Pancreas (tissue), 10 donors: ENCODE data around the gene BTBD9. TPM values are rescaled to one million over a fixed set of nuclear protein-coding genes. Genes with fewer than 3 reads are reported as not detected.
"Not testable (repeated sequence)": the region's sequence is repeated elsewhere in the genome, so short reads cannot be mapped to it uniquely, and the experiment has no call there.

Experiments
- ATAC-seq, 4 donors: fragments of 200-7000 bp; cut with Tn5 transposase; one replicate each; pipeline versions ENCODE4 v1.8.0 to v1.9.1; 2020; ENCODE audit warnings: mild to moderate bottlenecking in 4 of 4, moderate library complexity in 4 of 4
- DNase-seq, 6 donors: peaks; one replicate each; pipeline ENCODE4 v3.0.0-alpha.2; 2020
- FAIRE-seq: peaks from 2 replicates; lab custom pipeline; 2012; peaks lifted over from hg19 to GRCh38; lab: Jason Lieb, UNC
- H3K27ac ChIP-seq, 4 donors: fragments of 200-600 bp; sonication (generic); 1 replicate in 3 of 4; 2 replicates in 1 of 4; pipeline versions ENCODE4 v1.5.0 to v1.8.0; 2020
- H3K27me3 ChIP-seq, 4 donors: fragments of 200-600 bp; one replicate each; pipeline ENCODE4 v1.8.0; 2021
- H3K36me3 ChIP-seq, 3 donors: fragments of 200-600 bp; sonication (generic) in 1 of 3; one replicate each; pipeline versions ENCODE4 v1.5.0 to v1.8.0; 2020 to 2021
- H3K4me1 ChIP-seq, 3 donors: fragments of 200-600 bp; one replicate each; pipeline ENCODE4 v1.8.0; 2021
- H3K4me3 ChIP-seq, 4 donors: fragments of 200-600 bp; sonication (generic) in 2 of 4; one replicate each; pipeline versions ENCODE4 v1.5.0 to v1.8.0; 2020 to 2021
- H3K9me3 ChIP-seq, 4 donors: fragments of 200-600 bp; one replicate each; pipeline ENCODE4 v1.8.0; 2021
- WGBS, 2 donors: extraction: QIAGEN DNeasy Blood & Tissue Kit; methylation state at CpG; one replicate each; pipeline ENCODE4 v1.1.7; 2013; 5-methylcytosine and 5-hydroxymethylcytosine counted together
- intact Hi-C, 3 donors: fragments of 100-400 bp; cut with DNase I; formaldehyde crosslinking; loops; one replicate each; pipeline versions ENCODE4 v1.11.1 to v1.14.2; 2022
- polyA plus RNA-seq, 2 donors: library from polyadenylated mRNA; stranded (reverse); fragments of 200-250 nt; gene quantifications; one replicate each; pipeline ENCODE4 v1.2.3, GENCODE V29; 2013
- total RNA-seq, 6 donors: library from RNA; stranded (reverse); fragmentation: NEBNext Ultra II Directional in 4 of 6; extraction: Animal tissue kit (Norgen Biotek cat#: 25700) in 4 of 6; gene quantifications; one replicate each; pipeline versions ENCODE4 v1.2.1 to v1.2.4, GENCODE V29; 2021 to 2023
- TF ChIP-seq, protein P1 (sequence below), 4 donors: fragments of 200-600 bp; sonication (generic) in 3 of 4; IDR thresholded peaks; one replicate each; pipeline versions ENCODE4 v1.5.0 to v1.8.0; 2021; ENCODE audit warnings: antibody characterized with exemption in 4 of 4
- donor health status: healthy with polysubstance abuse.
- donor health status: DM: no; HTN: no; CAD: no; lungs with moderate emphysema.
- donor health status: DM: no; HTN: no; CAD: no.
- donor health status: control.
- donor health status: control.
- donor health status: Bipolar disorder and iron deficiency.
- donor health status: DM: yes; HTN: yes; CAD: no.
- donor health status: DM: no; HTN: no; CAD: no.
- donor health status: DM: no; HTN: no; CAD: no.
- donor health status: DM: yes; HTN: yes; CAD: no.

Gene BTBD9
- total and polyA plus RNA-seq, 8 donors: 2.2 to 11.0 (median 7.1) TPM

DNA sequence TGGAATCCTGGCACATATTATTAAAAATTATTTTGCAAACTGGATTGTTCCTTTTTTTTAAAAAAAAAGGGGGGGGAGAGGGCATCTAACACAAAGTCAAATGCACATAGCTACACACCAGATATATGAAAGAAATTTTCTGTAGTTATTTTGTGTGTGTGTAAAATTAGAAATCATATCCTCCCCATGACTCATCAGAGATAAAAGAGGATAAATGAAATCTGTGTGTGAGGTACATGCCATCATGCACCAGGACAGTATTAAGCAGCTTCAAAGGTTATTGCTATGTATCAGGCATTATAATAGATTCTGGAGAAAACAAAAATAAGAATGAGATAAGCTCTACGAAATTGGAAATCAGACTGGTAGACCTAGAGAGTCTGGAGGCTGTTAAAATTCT lies 5.2 kb downstream of the BTBD9 start:
- DNase-seq (no peak), FAIRE-seq (no peak), ATAC-seq (no peak)
- no peaks in the 10 kb centered on the region for H3K36me3 ChIP-seq
- H3K27me3 ChIP-seq: no peaks in the 10 kb centered on the region
- WGBS, 2 donors: 56 to 60% methylated on average over 1 of the region's 1 CpG
- no peak overlapping the region for H3K27ac ChIP-seq
- H3K9me3 ChIP-seq: no peaks in the 10 kb centered on the region
- H3K4me3 ChIP-seq: no peak overlapping the region
- intact Hi-C loops: no loop called here
- H3K4me1 ChIP-seq: peaks cover 0 to 4% (median 0%) of the 10 kb centered on the region in 3 donors
- TF ChIP-seq, protein P1, sequence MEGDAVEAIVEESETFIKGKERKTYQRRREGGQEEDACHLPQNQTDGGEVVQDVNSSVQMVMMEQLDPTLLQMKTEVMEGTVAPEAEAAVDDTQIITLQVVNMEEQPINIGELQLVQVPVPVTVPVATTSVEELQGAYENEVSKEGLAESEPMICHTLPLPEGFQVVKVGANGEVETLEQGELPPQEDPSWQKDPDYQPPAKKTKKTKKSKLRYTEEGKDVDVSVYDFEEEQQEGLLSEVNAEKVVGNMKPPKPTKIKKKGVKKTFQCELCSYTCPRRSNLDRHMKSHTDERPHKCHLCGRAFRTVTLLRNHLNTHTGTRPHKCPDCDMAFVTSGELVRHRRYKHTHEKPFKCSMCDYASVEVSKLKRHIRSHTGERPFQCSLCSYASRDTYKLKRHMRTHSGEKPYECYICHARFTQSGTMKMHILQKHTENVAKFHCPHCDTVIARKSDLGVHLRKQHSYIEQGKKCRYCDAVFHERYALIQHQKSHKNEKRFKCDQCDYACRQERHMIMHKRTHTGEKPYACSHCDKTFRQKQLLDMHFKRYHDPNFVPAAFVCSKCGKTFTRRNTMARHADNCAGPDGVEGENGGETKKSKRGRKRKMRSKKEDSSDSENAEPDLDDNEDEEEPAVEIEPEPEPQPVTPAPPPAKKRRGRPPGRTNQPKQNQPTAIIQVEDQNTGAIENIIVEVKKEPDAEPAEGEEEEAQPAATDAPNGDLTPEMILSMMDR (IDR thresholded peaks at IDR 0.05): no peak

DNA sequence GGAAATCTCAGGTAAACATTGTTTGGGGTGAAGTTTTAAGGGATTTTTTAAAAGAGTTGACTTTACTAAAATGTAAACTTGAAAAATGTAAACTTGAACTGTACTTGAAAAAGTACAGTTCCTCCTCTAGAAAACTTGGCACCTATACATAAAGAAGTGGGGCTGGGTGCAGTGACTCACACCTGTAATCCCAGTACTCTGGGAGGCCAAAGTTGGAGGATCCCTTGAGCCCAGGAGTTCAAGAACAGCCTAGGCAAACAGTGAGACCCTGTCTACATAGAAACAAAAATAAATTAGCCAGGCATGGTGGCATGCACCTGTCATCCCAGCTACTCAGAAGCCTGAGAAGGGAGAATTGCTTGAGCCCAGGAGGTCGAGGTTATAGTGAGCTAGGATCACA lies 7.2 kb downstream of the BTBD9 start:
- intact Hi-C loops: no loop called here
- no peaks in the 10 kb centered on the region for H3K36me3 ChIP-seq
- WGBS, 2 donors: 81 to 84% methylated on average over 1 of the region's 1 CpG
- no peaks in the 10 kb centered on the region for H3K4me1 ChIP-seq
- DNase-seq: no peak
- no peaks in the 10 kb centered on the region for H3K27me3 ChIP-seq
- H3K27ac ChIP-seq: no peak overlapping the region
- no peak overlapping the region for H3K4me3 ChIP-seq
- no peaks in the 10 kb centered on the region for H3K9me3 ChIP-seq
- no peak for FAIRE-seq
- TF ChIP-seq, protein P1 (IDR thresholded peaks at IDR 0.05): no peak
- ATAC-seq: no peak

DNA sequence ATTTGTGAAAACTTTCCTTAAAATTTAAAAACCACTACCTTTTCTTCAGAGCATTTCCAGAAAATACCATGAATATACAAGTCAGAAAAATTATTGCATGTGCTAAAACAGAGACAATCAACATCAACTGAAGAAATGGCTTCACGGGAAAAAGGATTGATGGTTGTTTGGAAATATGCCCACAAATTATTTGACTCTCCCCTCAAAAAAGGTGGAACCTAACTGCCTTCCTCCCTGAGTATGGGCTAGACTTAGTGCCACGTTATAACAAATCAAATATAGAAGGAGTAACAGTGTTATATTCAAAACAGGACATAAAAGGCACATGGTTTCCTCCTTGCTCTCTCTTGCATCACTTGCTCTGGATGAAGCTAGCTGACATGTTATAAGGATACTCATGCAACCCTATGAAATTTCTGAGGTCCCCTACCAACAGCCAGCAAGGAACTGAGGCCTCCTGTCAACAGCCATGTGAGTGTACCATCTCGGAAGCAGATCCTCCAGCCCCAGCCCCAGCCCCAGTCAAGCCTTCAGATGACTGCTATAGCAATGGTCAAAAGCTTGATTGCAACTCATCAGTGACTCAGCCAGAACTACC lies 8.4 kb downstream of the BTBD9 start:
- DNase-seq (no peak), ATAC-seq (no peak), FAIRE-seq (no peak)
- 89 to 90% methylated on average over 3 of the region's 3 CpGs for WGBS, 2 donors
- no peaks in the 10 kb centered on the region for H3K9me3 ChIP-seq
- TF ChIP-seq, protein P1 (IDR thresholded peaks at IDR 0.05): no peak
- intact Hi-C loops: no loop called here
- no peak overlapping the region for H3K4me3 ChIP-seq
- H3K27me3 ChIP-seq: no peaks in the 10 kb centered on the region
- no peaks in the 10 kb centered on the region for H3K36me3 ChIP-seq
- no peak overlapping the region for H3K27ac ChIP-seq
- no peaks in the 10 kb centered on the region for H3K4me1 ChIP-seq

DNA sequence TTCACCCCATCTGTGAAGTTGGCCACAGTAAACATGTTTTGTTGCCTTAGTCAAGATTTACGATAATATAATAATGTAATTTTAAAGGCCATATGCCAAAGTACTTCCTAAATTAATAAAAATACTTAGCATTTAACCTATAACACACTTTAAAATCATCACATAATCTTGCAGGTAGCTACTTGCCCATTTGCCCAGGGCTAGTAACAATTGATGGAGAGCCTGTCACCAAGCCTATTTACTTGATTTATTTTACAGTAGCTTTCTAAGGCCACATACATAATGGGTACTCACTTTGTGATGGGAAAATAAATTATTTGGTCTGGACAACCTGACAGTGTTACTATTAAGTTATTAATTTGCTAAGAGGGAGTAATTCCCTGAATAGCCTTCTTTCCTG lies 14.5 kb downstream of the BTBD9 start:
- Histone ChIP-seq H3K9me3 (no peaks in the 10 kb centered on the region), H3K36me3 (no peaks in the 10 kb centered on the region), H3K27ac (no peak overlapping the region), H3K4me3 (no peak overlapping the region), H3K4me1 (no peaks in the 10 kb centered on the region), H3K27me3 (no peaks in the 10 kb centered on the region)
- no peak for ATAC-seq
- TF ChIP-seq, protein P1 (IDR thresholded peaks at IDR 0.05): no peak
- WGBS, 2 donors: 93 to 98% methylated on average over 1 of the region's 1 CpG
- intact Hi-C loops: no loop called here
- no peak for FAIRE-seq
- no peak for DNase-seq

DNA sequence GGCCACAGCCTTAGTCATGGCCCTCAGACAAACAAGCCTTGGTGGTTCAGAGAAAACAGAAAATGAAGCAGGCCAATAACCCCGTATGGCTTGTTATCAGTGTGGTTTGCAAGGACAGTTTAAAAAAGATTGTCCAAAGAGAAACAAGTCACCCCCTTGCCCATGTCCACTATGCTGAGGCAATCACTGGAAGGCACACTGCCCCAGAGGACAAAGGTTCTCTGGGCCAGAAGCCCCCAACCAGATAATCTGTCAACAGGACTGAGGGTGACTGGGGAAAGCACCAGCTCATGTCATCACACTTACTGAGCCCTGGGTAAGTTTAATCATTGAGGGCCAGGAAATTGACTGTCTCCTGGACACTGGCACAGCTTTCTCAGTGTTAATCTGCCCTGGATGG lies 20.4 kb downstream of the BTBD9 start:
- H3K27me3 ChIP-seq, H3K36me3 ChIP-seq, DNase-seq, H3K27ac ChIP-seq, FAIRE-seq, H3K4me1 ChIP-seq, ATAC-seq, H3K9me3 ChIP-seq, H3K4me3 ChIP-seq, intact Hi-C loops: not testable (repeated sequence)
- WGBS, 2 donors: 50 to 54% methylated on average over 1 of the region's 1 CpG

DNA sequence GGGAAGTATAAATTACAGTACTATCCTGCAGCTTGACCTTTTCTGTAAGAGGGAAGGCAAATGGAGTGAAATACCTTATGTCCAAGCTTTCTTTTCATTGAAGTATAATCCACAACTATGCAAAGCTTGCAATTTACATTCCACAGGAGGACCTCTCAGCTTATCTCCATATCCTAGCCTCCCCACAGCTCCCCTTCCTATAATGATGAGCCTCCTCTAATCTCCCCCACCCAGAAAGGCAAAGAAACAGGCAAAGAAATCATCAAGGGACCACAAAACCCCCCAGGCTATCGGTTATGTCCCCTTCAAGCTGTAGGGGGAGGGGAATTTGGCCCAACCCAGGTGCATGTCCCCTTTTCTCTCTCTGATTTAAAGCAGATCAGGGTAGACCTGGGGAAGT lies 21.4 kb downstream of the BTBD9 start:
- 87 to 100% methylated on average over 1 of the region's 1 CpG for WGBS, 2 donors
- FAIRE-seq, ATAC-seq, H3K4me1 ChIP-seq, H3K27ac ChIP-seq, intact Hi-C loops, H3K36me3 ChIP-seq, H3K4me3 ChIP-seq, H3K9me3 ChIP-seq, H3K27me3 ChIP-seq, DNase-seq: not testable (repeated sequence)
